GM23338 (cell line): ENCODE measurements around the gene GPATCH4. TPM values are rescaled to one million over a fixed set of nuclear protein-coding genes. Genes with fewer than 3 reads are reported as not detected.

Experiments
- ATAC-seq: fragments of 200-7000 bp; cut with Tn5 transposase; 3 replicates; pipeline ENCODE4 v1.9.1; 2020
- DNase-seq: peaks from one replicate; pipeline ENCODE4 v3.0.0-alpha.2; 2015; ENCODE audit warnings: low spot score
- H2AFZ ChIP-seq: fragments of 200-600 bp; sonication (generic); 2 replicates; pipeline ENCODE4 v1.8.0; 2016; ENCODE audit warnings: antibody characterized with exemption, mild to moderate bottlenecking, moderate library complexity
- H3F3A ChIP-seq: fragments of 200-600 bp; sonication (generic); replicated peaks from 2 replicates; pipeline ENCODE4 v1.8.0; 2017; ENCODE audit warnings: antibody characterized with exemption, mixed run types, low read depth
- H3K27ac ChIP-seq: fragments of 200-600 bp; sonication (generic); 2 replicates; pipeline ENCODE4 v1.6.1; 2016; ENCODE audit warnings: low read depth
- H3K27me3 ChIP-seq: fragments of 200-600 bp; sonication (generic); 2 replicates; pipeline ENCODE4 v1.8.0; 2016; ENCODE audit warnings: mild to moderate bottlenecking, mixed run types, moderate library complexity; ENCODE audit not compliant: insufficient read depth
- H3K36me3 ChIP-seq: fragments of 200-600 bp; sonication (generic); 2 replicates; pipeline ENCODE4 v1.8.0; 2016; ENCODE audit warnings: mild to moderate bottlenecking; ENCODE audit not compliant: insufficient read depth
- H3K4me1 ChIP-seq: fragments of 200-600 bp; sonication (generic); 2 replicates; pipeline ENCODE4 v1.8.0; 2016; ENCODE audit warnings: mild to moderate bottlenecking, moderate library complexity; ENCODE audit not compliant: insufficient read depth
- H3K4me2 ChIP-seq: fragments of 200-600 bp; sonication (generic); 2 replicates; pipeline ENCODE4 v1.7.1; 2017; ENCODE audit warnings: mixed run types
- H3K4me3 ChIP-seq: fragments of 200-600 bp; sonication (generic); 2 replicates; pipeline ENCODE4 v1.6.1; 2016; ENCODE audit warnings: mixed run types
- H3K79me2 ChIP-seq: fragments of 200-600 bp; sonication (generic); replicated peaks from 2 replicates; pipeline ENCODE4 v1.8.0; 2017; ENCODE audit warnings: mild to moderate bottlenecking; ENCODE audit not compliant: insufficient read depth
- H3K9me2 ChIP-seq: fragments of 200-600 bp; sonication (generic); 2 replicates; pipeline ENCODE4 v1.8.0; 2017; ENCODE audit not compliant: insufficient read depth
- H4K20me1 ChIP-seq: fragments of 200-600 bp; sonication (generic); replicated peaks from 2 replicates; pipeline ENCODE4 v1.8.0; 2017; ENCODE audit warnings: mild to moderate bottlenecking; ENCODE audit not compliant: insufficient read depth
- H3K27ac Mint-ChIP-seq: 2 replicates; pipeline ENCODE4 v1.8.0; 2020; ENCODE audit warnings: inconsistent platforms, mild to moderate bottlenecking, moderate library complexity, mixed read lengths
- H3K27me3 Mint-ChIP-seq: 3 replicates; pipeline ENCODE4 v1.8.0; 2022; ENCODE audit warnings: low read depth, mild to moderate bottlenecking, moderate library complexity, mixed read lengths, inconsistent platforms; ENCODE audit not compliant: insufficient read depth, poor library complexity
- H3K36me3 Mint-ChIP-seq: 3 replicates; pipeline ENCODE4 v1.8.0; 2021; ENCODE audit warnings: low read depth, mild to moderate bottlenecking, inconsistent platforms, moderate library complexity, mixed read lengths
- H3K4me1 Mint-ChIP-seq: 3 replicates; pipeline ENCODE4 v1.8.0; 2020; ENCODE audit warnings: mild to moderate bottlenecking, inconsistent platforms, mixed read lengths
- H3K4me3 Mint-ChIP-seq: 3 replicates; pipeline ENCODE4 v1.8.0; 2021; ENCODE audit warnings: moderate library complexity, mild to moderate bottlenecking, inconsistent platforms, mixed read lengths
- H3K9me3 Mint-ChIP-seq: 3 replicates; pipeline ENCODE4 v1.8.0; 2020; ENCODE audit warnings: moderate library complexity, mild to moderate bottlenecking, inconsistent platforms, mixed read lengths
- CREB1 ChIP-seq: fragments of 250-450 bp; sonication (Bioruptor Pico); IDR thresholded peaks from 2 replicates; pipeline ENCODE4 v1.5.0; 2020; ENCODE audit warnings: low read depth, mild to moderate bottlenecking, moderate library complexity
- CTCF ChIP-seq, 2 experiments: fragments of 200-600 bp in 1 of 2; sonication (generic) in 1 of 2; conservative IDR thresholded peaks; 2 replicates each; pipeline versions ENCODE4 v1.5.1 to v1.6.1; 2016 to 2017; ENCODE audit warnings: antibody characterized with exemption in 2 of 2, low read depth in 2 of 2, mild to moderate bottlenecking in 2 of 2, moderate library complexity in 1 of 2
- EZH2 ChIP-seq: fragments of 200-600 bp; sonication (generic); IDR thresholded peaks from one replicate; pipeline ENCODE4 v1.8.0; 2017; ENCODE audit warnings: antibody characterized with exemption, mild to moderate bottlenecking, low read depth; ENCODE audit not compliant: unreplicated experiment
- JUNB ChIP-seq: IDR thresholded peaks from one replicate; pipeline ENCODE4 v1.6.1; 2016; ENCODE audit warnings: antibody characterized with exemption; ENCODE audit not compliant: unreplicated experiment
- NANOG ChIP-seq: IDR thresholded peaks from 2 replicates; pipeline ENCODE4 v1.6.1; 2016; ENCODE audit warnings: antibody characterized with exemption, borderline replicate concordance
- POLR2AphosphoS5 ChIP-seq: IDR thresholded peaks from 2 replicates; pipeline ENCODE4 v1.6.1; 2016; ENCODE audit warnings: antibody characterized with exemption, low read depth
- STAT1 ChIP-seq: IDR thresholded peaks from one replicate; pipeline ENCODE4 v1.6.1; 2016; ENCODE audit warnings: antibody characterized with exemption; ENCODE audit not compliant: unreplicated experiment
- ZNF114 ChIP-seq: fragments of 250-450 bp; sonication (Bioruptor Pico); IDR thresholded peaks from 2 replicates; pipeline ENCODE4 v1.5.0; 2020; ENCODE audit warnings: mild to moderate bottlenecking, moderate library complexity
- ZNF331 ChIP-seq: fragments of 250-450 bp; sonication (Bioruptor Pico); IDR thresholded peaks from 2 replicates; pipeline ENCODE4 v1.5.0; 2020; ENCODE audit warnings: low read depth, mild to moderate bottlenecking, moderate library complexity
- polyA plus RNA-seq: library from polyadenylated mRNA; unstranded; fragments of >200 nt; fragmentation: Nextera tagmentation; extraction: Ambion mirVana; gene quantifications from 2 replicates; pipeline ENCODE4 v1.2.1, GENCODE V29; 2016
- total RNA-seq: library from RNA; depleted of rRNA; stranded (reverse); fragments of >200 nt; shearing (Covaris generic); gene quantifications from 2 replicates; pipeline ENCODE4 v1.2.3, GENCODE V29; 2014
- TF ChIP-seq, protein P1 (sequence below): IDR thresholded peaks from one replicate; pipeline ENCODE4 v1.6.1; 2018; ENCODE audit warnings: antibody characterized with exemption; ENCODE audit not compliant: unreplicated experiment
- TF ChIP-seq, protein P2 (sequence below): IDR thresholded peaks from 2 replicates; pipeline ENCODE4 v1.6.1; 2016; ENCODE audit warnings: antibody characterized with exemption

The GPATCH4 gene
- total and polyA plus RNA-seq, 2 experiments from 2014 or later, result 58.9 to 187 TPM

DNA sequence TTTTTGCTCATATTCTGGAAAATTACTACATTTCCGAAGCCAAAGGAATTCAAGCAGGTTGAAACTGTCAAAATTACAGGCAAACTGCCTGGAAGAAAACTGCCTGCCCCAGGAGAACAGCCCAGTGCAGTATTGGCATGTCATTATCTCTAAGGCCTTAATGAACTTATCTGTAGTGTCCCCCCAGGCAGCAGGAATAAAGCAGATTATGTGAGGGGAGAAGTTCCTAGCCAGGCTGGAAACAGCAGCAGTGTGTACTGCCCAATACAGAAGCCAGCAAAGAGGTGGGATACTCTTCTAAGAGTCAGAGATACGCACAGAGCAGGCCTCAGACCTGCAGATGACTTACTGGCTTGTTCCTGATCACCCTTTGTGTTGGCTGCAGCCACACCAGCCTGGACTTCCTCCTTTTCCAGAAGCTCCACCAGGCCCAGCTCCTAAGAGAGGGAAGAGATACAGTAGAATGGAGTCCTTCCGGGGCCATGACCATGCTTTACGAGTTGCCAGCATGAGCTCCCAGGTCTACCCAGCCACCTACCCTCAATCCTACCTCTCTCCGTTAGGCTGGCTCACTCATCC is 40.6 kb downstream of the GPATCH4 start:
- no peak overlapping the region for H3K27ac Mint-ChIP-seq
- H4K20me1 ChIP-seq, result no peaks in the 10 kb centered on the region; the same call in 1 of the 2 replicates
- no peaks in the 10 kb centered on the region for H3K9me2 ChIP-seq
- H3K27ac ChIP-seq, result no peak overlapping the region
- no peak for ATAC-seq
- no peaks in the 10 kb centered on the region for H3K4me1 Mint-ChIP-seq
- H3K4me3 Mint-ChIP-seq, result no peak overlapping the region
- H3K79me2 ChIP-seq, result no peaks in the 10 kb centered on the region
- H3K27me3 ChIP-seq, result no peaks in the 10 kb centered on the region
- H3F3A ChIP-seq, result no peaks in the 10 kb centered on the region
- H3K36me3 ChIP-seq, result 0 out of 2 replicates have a peak, but pooled peaks cover 21% of the 10 kb centered on the region
- no peak for DNase-seq
- peaks cover 41% of the 10 kb centered on the region for H3K36me3 Mint-ChIP-seq
- H3K27me3 Mint-ChIP-seq, result peaks cover 3% of the 10 kb centered on the region
- no peak for TF ChIP-seq ZNF331 (CRISPR knock-in tag)
- no peak for TF ChIP-seq NANOG
- TF ChIP-seq, protein P1, sequence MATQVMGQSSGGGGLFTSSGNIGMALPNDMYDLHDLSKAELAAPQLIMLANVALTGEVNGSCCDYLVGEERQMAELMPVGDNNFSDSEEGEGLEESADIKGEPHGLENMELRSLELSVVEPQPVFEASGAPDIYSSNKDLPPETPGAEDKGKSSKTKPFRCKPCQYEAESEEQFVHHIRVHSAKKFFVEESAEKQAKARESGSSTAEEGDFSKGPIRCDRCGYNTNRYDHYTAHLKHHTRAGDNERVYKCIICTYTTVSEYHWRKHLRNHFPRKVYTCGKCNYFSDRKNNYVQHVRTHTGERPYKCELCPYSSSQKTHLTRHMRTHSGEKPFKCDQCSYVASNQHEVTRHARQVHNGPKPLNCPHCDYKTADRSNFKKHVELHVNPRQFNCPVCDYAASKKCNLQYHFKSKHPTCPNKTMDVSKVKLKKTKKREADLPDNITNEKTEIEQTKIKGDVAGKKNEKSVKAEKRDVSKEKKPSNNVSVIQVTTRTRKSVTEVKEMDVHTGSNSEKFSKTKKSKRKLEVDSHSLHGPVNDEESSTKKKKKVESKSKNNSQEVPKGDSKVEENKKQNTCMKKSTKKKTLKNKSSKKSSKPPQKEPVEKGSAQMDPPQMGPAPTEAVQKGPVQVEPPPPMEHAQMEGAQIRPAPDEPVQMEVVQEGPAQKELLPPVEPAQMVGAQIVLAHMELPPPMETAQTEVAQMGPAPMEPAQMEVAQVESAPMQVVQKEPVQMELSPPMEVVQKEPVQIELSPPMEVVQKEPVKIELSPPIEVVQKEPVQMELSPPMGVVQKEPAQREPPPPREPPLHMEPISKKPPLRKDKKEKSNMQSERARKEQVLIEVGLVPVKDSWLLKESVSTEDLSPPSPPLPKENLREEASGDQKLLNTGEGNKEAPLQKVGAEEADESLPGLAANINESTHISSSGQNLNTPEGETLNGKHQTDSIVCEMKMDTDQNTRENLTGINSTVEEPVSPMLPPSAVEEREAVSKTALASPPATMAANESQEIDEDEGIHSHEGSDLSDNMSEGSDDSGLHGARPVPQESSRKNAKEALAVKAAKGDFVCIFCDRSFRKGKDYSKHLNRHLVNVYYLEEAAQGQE, result no peak
- no peak for TF ChIP-seq JUNB
- TF ChIP-seq, protein P2, sequence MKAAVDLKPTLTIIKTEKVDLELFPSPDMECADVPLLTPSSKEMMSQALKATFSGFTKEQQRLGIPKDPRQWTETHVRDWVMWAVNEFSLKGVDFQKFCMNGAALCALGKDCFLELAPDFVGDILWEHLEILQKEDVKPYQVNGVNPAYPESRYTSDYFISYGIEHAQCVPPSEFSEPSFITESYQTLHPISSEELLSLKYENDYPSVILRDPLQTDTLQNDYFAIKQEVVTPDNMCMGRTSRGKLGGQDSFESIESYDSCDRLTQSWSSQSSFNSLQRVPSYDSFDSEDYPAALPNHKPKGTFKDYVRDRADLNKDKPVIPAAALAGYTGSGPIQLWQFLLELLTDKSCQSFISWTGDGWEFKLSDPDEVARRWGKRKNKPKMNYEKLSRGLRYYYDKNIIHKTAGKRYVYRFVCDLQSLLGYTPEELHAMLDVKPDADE, result no peak
- TF ChIP-seq EZH2, result no peak
- TF ChIP-seq STAT1, result no peak
- no peak for TF ChIP-seq POLR2AphosphoS5
- no peaks in the 10 kb centered on the region for H3K4me1 ChIP-seq
- H3K9me3 Mint-ChIP-seq, result no peaks in the 10 kb centered on the region
- no peak overlapping the region for H2AFZ ChIP-seq
- no peak overlapping the region for H3K4me2 ChIP-seq
- H3K4me3 ChIP-seq, result no peak overlapping the region

DNA sequence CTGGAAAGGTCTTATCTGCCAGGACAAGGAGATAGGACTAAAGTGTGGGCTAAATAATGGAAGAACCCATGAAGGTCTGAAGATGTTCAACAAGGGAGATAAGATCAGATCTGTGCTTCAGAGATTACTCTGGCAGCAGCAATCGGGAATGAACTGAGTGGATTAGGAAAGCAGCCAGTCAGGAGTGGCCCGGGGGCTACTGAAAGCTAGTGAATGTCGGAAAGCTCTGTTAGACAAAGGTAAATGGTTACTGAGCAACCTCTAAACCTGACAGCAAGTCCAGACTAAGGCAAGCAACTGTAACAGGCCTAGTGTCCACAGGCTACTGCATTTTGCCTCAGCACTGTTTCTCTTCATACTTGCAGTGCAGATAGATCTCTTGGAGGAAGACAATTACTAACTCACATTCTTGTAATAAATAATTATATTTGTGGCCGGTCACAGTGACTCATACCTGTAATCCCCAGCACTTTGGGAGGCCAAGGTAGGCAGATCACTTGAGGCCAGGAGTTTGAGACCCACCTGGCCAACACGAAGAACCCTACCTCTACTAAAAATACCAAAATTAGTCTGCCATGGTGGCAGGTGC is 41.4 kb downstream of the GPATCH4 start:
- no peaks in the 10 kb centered on the region for H3F3A ChIP-seq
- DNase-seq (no peak), ATAC-seq (no peak)
- H3K27ac Mint-ChIP-seq, result no peak overlapping the region
- no peaks in the 10 kb centered on the region for H3K9me2 ChIP-seq
- H3K27me3 Mint-ChIP-seq, result peaks cover 3% of the 10 kb centered on the region
- H3K4me2 ChIP-seq, result no peak overlapping the region
- H3K27me3 ChIP-seq, result no peaks in the 10 kb centered on the region
- peaks cover 39% of the 10 kb centered on the region for H3K36me3 Mint-ChIP-seq
- H3K4me1 ChIP-seq, result no peaks in the 10 kb centered on the region
- no peaks in the 10 kb centered on the region for H3K79me2 ChIP-seq
- TF ChIP-seq CREB1 (no peak), NANOG (no peak), ZNF114 (CRISPR knock-in tag) (no peak), POLR2AphosphoS5 (no peak), CTCF (conservative IDR thresholded peaks at IDR 0.05; ENCODE audit: low read depth in 2 of 2) (no peak)
- no peak overlapping the region for H3K4me3 Mint-ChIP-seq
- peaks cover 21% of the 10 kb centered on the region; the same call in 1 of the 2 replicates for H3K36me3 ChIP-seq
- H3K4me1 Mint-ChIP-seq, result no peaks in the 10 kb centered on the region
- no peaks in the 10 kb centered on the region for H3K9me3 Mint-ChIP-seq
- H2AFZ ChIP-seq, result no peak overlapping the region
- no peak overlapping the region for H3K27ac ChIP-seq
- H4K20me1 ChIP-seq, result no peaks in the 10 kb centered on the region; the same call in 1 of the 2 replicates
- no peak overlapping the region for H3K4me3 ChIP-seq
